Astrocyte (in vitro differentiated cells and primary cell): ENCODE data around the gene TMEM41B.

Experiments used
- EZH2 ChIP-seq: IDR thresholded peaks from 2 replicates; pipeline ENCODE4 v1.6.1; 2012; ENCODE audit warnings: mild to moderate bottlenecking, low read length, inconsistent platforms; ENCODE audit not compliant: insufficient read depth
- TF ChIP-seq, protein P1 (sequence below): IDR thresholded peaks from 2 replicates; pipeline ENCODE4 v1.5.1; 2011; ENCODE audit warnings: low read depth, mild to moderate bottlenecking, inconsistent platforms, low read length, moderate library complexity; ENCODE audit not compliant: insufficient read depth

DNA sequence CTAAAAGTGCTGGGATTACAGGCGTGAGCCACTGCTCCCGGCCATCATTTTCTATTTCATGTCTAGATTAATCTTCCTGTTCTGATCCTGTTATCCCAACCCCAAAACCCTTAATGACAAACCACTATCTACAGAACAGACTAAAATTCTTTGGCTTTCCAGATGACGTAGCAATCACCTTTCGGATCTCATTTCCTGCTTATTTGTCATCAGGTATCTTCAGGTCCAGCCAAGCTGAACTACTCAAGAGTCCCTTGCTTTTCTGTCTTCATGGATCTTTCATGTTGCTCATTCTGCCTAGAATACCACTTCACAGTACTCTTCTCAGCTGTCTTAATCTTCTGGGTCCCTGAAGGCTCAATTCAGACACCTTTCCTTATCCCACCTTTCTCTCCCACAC, 42.6 kb upstream of the TMEM41B start:
- TF ChIP-seq, protein P1, sequence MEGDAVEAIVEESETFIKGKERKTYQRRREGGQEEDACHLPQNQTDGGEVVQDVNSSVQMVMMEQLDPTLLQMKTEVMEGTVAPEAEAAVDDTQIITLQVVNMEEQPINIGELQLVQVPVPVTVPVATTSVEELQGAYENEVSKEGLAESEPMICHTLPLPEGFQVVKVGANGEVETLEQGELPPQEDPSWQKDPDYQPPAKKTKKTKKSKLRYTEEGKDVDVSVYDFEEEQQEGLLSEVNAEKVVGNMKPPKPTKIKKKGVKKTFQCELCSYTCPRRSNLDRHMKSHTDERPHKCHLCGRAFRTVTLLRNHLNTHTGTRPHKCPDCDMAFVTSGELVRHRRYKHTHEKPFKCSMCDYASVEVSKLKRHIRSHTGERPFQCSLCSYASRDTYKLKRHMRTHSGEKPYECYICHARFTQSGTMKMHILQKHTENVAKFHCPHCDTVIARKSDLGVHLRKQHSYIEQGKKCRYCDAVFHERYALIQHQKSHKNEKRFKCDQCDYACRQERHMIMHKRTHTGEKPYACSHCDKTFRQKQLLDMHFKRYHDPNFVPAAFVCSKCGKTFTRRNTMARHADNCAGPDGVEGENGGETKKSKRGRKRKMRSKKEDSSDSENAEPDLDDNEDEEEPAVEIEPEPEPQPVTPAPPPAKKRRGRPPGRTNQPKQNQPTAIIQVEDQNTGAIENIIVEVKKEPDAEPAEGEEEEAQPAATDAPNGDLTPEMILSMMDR, result no peak
- TF ChIP-seq EZH2, result no peak
